Common myeloid progenitor, CD34-positive (primary cell): ENCODE results near the gene METTL16. TPM values are rescaled to one million over a fixed set of nuclear protein-coding genes. Genes with fewer than 3 reads are reported as not detected.
"Not testable (repeated sequence)": the region's sequence is repeated elsewhere in the genome, so short reads cannot be mapped to it uniquely, and the experiment has no call there.

Experiments used
- CTCF ChIA-PET: fragments of 350-600 bp; sonication (Branson Sonifier 250); formaldehyde crosslinking; loops from one replicate; lab custom pipeline; 2021; ENCODE audit warnings: antibody characterized with exemption; lab: Charles Lee
- POLR2A ChIA-PET: fragments of 350-600 bp; sonication (Branson Sonifier 250); formaldehyde crosslinking; loops from one replicate; lab custom pipeline; 2021; ENCODE audit warnings: antibody characterized with exemption; lab: Charles Lee
- DNase-seq, 3 donors: peaks; one replicate each; pipeline versions ENCODE4 v3.0.0 to v3.0.0-alpha.2; 2013
- H3K27ac ChIP-seq, 2 experiments: 1 replicate in 1 of 2; 2 replicates in 1 of 2; pipeline ENCODE4 v1.7.0; 2013; ENCODE audit warnings: inconsistent platforms in 2 of 2, low read length in 2 of 2, mild to moderate bottlenecking in 2 of 2, low read depth in 1 of 2, moderate library complexity in 1 of 2; ENCODE audit not compliant: severe bottlenecking in 2 of 2, insufficient read depth in 1 of 2, poor library complexity in 1 of 2
- H3K27me3 ChIP-seq, 5 experiments: replicated peaks in 2 of 5; 1 replicate in 3 of 5; 2 replicates in 2 of 5; pipeline versions ENCODE4 v1.6.1 to v1.7.0; 2013; ENCODE audit warnings: low read length in 4 of 5, mild to moderate bottlenecking in 2 of 5, moderate library complexity in 2 of 5, inconsistent platforms in 1 of 5; ENCODE audit not compliant: insufficient read depth in 5 of 5, control insufficient read depth in 4 of 5
- H3K36me3 ChIP-seq, 4 experiments: 1 replicate in 2 of 4; 2 replicates in 2 of 4; pipeline versions ENCODE4 v1.6.1 to v1.7.0; 2013; ENCODE audit warnings: low read length in 3 of 4, control low read depth in 1 of 4, mild to moderate bottlenecking in 1 of 4; ENCODE audit not compliant: control insufficient read depth in 4 of 4, insufficient read depth in 4 of 4
- H3K4me1 ChIP-seq, 4 experiments: 1 replicate in 3 of 4; 2 replicates in 1 of 4; pipeline versions ENCODE4 v1.6.1 to v1.7.1; 2013; ENCODE audit warnings: low read length in 3 of 4, mild to moderate bottlenecking in 3 of 4, control low read depth in 1 of 4, inconsistent platforms in 1 of 4, moderate library complexity in 1 of 4; ENCODE audit not compliant: control insufficient read depth in 4 of 4, insufficient read depth in 4 of 4; ENCODE audit errors: control extremely low read depth in 1 of 4
- H3K4me3 ChIP-seq, 7 experiments: 1 replicate in 4 of 7; 2 replicates in 3 of 7; pipeline versions ENCODE4 v1.5.1 to v1.7.0; 2013; ENCODE audit warnings: mild to moderate bottlenecking in 7 of 7, low read length in 6 of 7, moderate library complexity in 6 of 7, inconsistent platforms in 2 of 7, low read depth in 2 of 7, control low read depth in 1 of 7; ENCODE audit not compliant: insufficient read depth in 4 of 7, control insufficient read depth in 1 of 7; ENCODE audit errors: extremely low read depth in 1 of 7
- H3K9me3 ChIP-seq, 5 experiments: 1 replicate in 4 of 5; 2 replicates in 1 of 5; pipeline versions ENCODE4 v1.6.1 to v1.7.1; 2013; ENCODE audit warnings: low read length in 4 of 5, mild to moderate bottlenecking in 2 of 5, inconsistent platforms in 1 of 5, low read depth in 1 of 5, moderate library complexity in 1 of 5; ENCODE audit not compliant: control insufficient read depth in 4 of 5, insufficient read depth in 2 of 5; ENCODE audit errors: control extremely low read depth in 1 of 5
- WGBS: methylation state at CpG from one replicate; pipeline ENCODE4 v1.1.5; 2013; ENCODE audit not compliant: insufficient coverage; 5-methylcytosine and 5-hydroxymethylcytosine counted together
- polyA plus RNA-seq: library from polyadenylated mRNA; unstranded; fragments of 120-200 nt; gene quantifications from one replicate; pipeline ENCODE4 v1.2.1, GENCODE V29; 2013

The METTL16 gene, protein sequence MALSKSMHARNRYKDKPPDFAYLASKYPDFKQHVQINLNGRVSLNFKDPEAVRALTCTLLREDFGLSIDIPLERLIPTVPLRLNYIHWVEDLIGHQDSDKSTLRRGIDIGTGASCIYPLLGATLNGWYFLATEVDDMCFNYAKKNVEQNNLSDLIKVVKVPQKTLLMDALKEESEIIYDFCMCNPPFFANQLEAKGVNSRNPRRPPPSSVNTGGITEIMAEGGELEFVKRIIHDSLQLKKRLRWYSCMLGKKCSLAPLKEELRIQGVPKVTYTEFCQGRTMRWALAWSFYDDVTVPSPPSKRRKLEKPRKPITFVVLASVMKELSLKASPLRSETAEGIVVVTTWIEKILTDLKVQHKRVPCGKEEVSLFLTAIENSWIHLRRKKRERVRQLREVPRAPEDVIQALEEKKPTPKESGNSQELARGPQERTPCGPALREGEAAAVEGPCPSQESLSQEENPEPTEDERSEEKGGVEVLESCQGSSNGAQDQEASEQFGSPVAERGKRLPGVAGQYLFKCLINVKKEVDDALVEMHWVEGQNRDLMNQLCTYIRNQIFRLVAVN
- polyA plus RNA-seq, result 20.6 TPM

DNA sequence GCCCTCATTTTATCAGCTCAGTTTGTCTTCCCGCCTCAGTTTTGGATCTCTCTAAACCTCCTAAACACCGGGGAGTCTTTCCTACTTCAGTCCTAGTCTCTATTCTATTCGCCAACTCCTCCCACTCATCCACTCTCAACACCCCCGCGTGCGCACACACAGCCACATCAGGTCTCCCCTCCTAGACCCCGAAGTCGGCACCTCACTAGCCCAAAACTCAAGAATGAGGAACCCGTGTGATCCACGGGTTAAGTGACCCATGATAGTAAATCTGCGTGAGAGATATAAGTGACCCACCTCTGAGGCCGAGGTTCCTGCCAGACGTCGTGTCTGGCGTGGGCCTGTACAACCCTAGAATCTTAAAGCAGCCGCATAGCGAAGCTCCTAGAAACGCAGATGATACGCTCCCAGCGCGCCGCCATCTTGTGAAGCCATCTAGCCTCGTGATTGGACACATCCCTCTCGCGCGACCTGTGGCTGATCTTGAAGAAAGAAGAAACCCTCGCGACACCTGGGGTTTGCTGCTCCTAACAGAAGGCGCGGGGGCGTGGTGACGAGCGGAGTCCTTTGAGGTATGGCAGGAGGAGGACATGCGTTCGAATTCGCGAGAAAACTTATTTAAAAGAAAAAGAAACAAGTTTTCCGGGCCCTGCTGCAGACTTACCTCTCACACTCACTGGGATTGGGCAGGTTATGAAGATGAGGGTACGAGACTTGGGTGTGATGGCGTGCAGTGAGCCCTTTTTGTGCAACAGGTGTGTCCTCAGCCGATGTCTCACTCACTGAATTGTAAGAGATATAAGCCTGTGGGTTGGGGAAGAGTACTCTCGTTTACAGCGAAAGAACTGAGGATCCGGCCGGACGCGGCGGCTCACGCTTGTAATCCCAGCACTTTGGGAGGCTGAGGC is at the start of gene METTL16:
METTL16 (minus strand) TSS at position 427 of the 908 bp plus-strand sequence. CDS start 9,557 bp downstream, outside the sequence.
- Histone ChIP-seq H3K4me3 (peak within 1 kb of the TSS; percentile 68 to 98 (median 77)), H3K9me3 (no peaks in the 10 kb centered on the region), H3K27me3 (no peaks in the 10 kb centered on the region), H3K4me1 (peaks cover 9 to 20% (median 10%) of the 10 kb centered on the region in 4 experiments), H3K36me3 (peaks cover 0 to 4% (median 0%) of the 10 kb centered on the region in 4 experiments), H3K27ac (peak within 1 kb of the TSS; percentile 93 to 97)
- WGBS, result under 1% methylated on average over 39 of the region's 49 CpGs
- peak; percentile 99 for DNase-seq
- CTCF ChIA-PET, result no interaction called here
- POLR2A ChIA-PET, result no interaction called here

DNA sequence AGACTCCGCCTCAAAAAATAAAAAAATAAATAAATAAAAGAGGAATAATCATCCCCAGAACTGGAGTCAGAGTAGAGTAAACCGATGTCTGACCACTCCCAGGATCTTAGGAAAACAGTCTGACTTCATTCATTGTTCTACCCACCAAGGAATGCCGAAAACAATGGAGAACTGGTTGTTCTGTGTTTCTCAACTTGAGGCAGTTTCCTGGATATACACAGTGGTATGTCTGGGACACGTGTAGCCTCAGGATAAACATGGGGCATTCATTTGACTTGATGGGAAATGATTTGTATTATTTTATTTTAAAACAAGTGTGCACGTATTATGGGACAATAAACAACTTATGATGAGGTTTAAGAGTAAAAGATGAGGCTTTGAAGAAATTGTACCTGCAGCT is 49.0 kb upstream of the METTL16 start:
- no peak overlapping the region for H3K27ac ChIP-seq
- 97% methylated on average over 4 of the region's 5 CpGs for WGBS
- CTCF ChIA-PET, result no interaction called here
- H3K27me3 ChIP-seq, result no peaks in the 10 kb centered on the region
- no peak for DNase-seq
- no peak overlapping the region for H3K4me3 ChIP-seq
- peaks cover 0 to 7% (median 2%) of the 10 kb centered on the region in 5 experiments for H3K9me3 ChIP-seq
- no peaks in the 10 kb centered on the region for H3K36me3 ChIP-seq
- POLR2A ChIA-PET, result no interaction called here
- no peaks in the 10 kb centered on the region for H3K4me1 ChIP-seq

DNA sequence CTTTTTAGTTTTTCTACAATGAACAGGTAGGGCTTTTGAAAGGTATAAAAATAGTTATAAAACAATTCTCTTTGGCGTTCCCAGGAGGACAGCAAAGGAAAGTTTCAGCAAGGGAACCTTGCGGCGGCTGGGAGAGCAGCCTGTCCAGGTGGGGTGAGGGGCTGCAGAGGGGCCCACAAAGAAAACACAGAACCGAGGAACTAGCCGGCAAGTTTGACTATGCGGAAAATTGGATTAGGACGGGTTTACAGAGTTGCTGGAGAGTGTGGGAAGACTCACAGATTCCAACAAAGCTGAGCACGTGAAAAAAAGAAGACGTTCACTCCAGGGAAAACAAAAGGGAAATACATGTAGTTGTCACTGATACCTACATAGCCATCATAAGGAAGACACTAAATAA is 40.2 kb upstream of the METTL16 start:
- no peak for DNase-seq
- POLR2A ChIA-PET, result no interaction called here
- WGBS, result 96% methylated on average over 8 of the region's 9 CpGs
- Histone ChIP-seq H3K9me3 (no peaks in the 10 kb centered on the region), H3K27me3 (peaks cover 0 to 7% (median 4%) of the 10 kb centered on the region in 5 experiments), H3K36me3 (no peaks in the 10 kb centered on the region), H3K4me1 (no peaks in the 10 kb centered on the region), H3K4me3 (no peak overlapping the region), H3K27ac (no peak overlapping the region)
- CTCF ChIA-PET, result no interaction called here

DNA sequence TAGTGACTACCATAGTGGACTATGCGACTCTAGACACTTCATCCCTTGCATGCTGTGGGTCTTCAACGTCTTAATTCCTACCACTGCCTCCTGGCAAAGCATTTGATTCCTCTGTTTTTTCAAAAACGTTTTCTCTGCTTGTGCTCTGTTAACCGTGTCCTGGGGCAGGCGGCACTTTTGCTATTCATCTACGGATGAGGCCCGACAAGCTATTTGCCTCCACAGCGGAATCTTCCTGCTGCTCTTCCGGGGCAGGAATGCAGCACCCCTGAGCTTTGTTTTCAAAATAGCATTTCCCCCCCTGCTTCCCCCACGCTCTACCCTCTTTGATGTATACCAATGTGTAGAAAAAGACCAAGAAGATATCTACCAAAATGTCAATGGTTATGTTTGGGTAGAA is 39.8 kb upstream of the METTL16 start:
- Histone ChIP-seq H3K27ac (no peak overlapping the region), H3K9me3 (no peaks in the 10 kb centered on the region), H3K4me1 (no peaks in the 10 kb centered on the region), H3K27me3 (peaks cover 0 to 7% (median 4%) of the 10 kb centered on the region in 5 experiments), H3K36me3 (no peaks in the 10 kb centered on the region), H3K4me3 (no peak overlapping the region)
- CTCF ChIA-PET, result no interaction called here
- DNase-seq, result no peak
- POLR2A ChIA-PET, result no interaction called here
- WGBS, result 49% methylated on average over 9 of the region's 10 CpGs

DNA sequence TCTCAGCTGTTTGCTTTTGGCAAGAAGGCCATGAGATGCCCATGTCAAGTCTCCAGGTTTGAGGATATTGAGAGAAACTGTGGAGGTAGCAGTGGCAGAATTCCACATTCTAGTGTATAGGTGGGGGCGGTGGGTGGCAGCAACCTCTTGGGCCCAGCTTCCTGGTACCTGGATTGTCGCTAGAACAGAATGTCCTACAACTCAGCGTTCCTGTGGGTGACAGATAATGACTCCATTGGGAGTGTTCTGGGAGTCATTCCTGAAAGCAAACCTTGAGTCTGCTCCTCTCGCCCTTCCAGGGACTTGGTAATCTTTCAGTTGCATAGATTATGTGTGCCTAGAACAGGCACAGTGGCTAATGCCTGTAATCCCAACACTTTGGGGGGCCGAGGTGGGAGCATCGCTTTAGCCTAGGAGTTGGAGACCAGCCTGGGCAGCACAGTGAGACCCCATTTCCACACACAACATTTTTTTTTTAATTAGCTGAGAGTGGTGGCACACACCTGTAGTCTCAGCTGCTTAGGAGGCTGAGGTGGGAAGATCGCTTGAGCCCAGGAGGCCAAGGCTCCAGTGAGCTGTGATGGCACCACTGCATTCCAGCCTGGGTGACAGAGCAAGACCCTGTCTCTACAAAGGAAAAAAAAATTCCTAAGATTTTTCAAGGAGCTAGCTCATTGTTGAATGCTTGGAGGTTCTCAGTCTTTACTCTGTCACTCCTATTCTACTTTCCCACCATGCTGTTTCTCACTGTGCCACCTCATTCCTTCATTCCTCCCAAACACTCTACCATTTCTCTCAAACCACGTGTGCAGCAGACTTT is 37.9 kb upstream of the METTL16 start:
- Histone ChIP-seq H3K4me3 (no peak overlapping the region), H3K4me1 (no peaks in the 10 kb centered on the region), H3K27me3 (peaks cover 0 to 7% (median 4%) of the 10 kb centered on the region in 5 experiments), H3K27ac (no peak overlapping the region), H3K9me3 (no peaks in the 10 kb centered on the region), H3K36me3 (no peaks in the 10 kb centered on the region)
- WGBS, result 98% methylated on average over 4 of the region's 8 CpGs
- DNase-seq, result no peak
- POLR2A ChIA-PET, result no interaction called here
- CTCF ChIA-PET, result no interaction called here

DNA sequence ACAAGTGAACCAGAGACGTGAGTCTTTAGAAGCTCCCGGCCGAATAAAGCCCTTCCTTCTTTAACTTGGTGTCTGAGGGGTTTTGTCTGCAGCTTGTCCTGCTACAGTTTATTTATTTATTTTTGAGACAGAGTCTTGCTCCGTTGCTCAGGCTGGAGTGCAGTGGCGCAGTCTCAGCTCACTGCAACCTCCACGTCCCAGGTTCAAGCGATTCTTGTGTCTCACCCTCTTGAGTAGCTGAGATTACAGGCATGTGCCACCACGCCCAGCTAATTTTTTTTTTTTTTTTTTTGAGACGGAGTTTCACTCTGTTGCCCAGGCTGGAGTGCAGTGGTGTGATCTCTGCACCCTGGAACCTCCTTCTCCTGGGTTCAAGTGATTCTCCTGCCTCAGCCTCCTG is 36.3 kb upstream of the METTL16 start:
- CTCF ChIA-PET, result interaction anchor here (0.8 kb wide), 1 partner anchor 43 kb away, joined by 3 read pairs; no protein-coding TSS in a partner anchor
- 93% methylated on average over 5 of the region's 9 CpGs for WGBS
- POLR2A ChIA-PET, result not testable (repeated sequence)

More for the DNA sequence above, 36.3 kb upstream of the METTL16 start:
- DNase-seq, H3K27ac ChIP-seq, H3K4me3 ChIP-seq, H3K36me3 ChIP-seq, H3K27me3 ChIP-seq, H3K9me3 ChIP-seq, H3K4me1 ChIP-seq: not testable (repeated sequence)
